Suprapubic skin (tissue), 4 donors: Measurements from ENCODE around the gene ZSCAN4. TPM values are rescaled to one million over a fixed set of nuclear protein-coding genes. Genes with fewer than 3 reads are reported as not detected.
A peak's percentile ranks its signal among the peaks of the same experiment; 100 is the strongest.

ENCODE experiments used
- DNase-seq, 2 donors: peaks; one replicate each; pipeline ENCODE4 v3.0.0-alpha.2; 2019; ENCODE audit warnings: low spot score in 2 of 2
- H3K27ac ChIP-seq: fragments of 200-600 bp; sonication (generic); one replicate; pipeline ENCODE4 v1.5.1; 2019
- H3K27me3 ChIP-seq: fragments of 200-600 bp; sonication (generic); one replicate; pipeline ENCODE4 v1.5.1; 2019
- H3K36me3 ChIP-seq: fragments of 200-600 bp; sonication (generic); one replicate; pipeline ENCODE4 v1.5.1; 2019
- H3K4me1 ChIP-seq: fragments of 200-600 bp; sonication (generic); one replicate; pipeline ENCODE4 v1.5.1; 2019
- H3K4me3 ChIP-seq: fragments of 200-600 bp; sonication (generic); one replicate; pipeline ENCODE4 v1.5.1; 2019; ENCODE audit warnings: mild to moderate bottlenecking
- H3K9me3 ChIP-seq: fragments of 200-600 bp; sonication (generic); one replicate; pipeline ENCODE4 v1.5.1; 2019
- EP300 ChIP-seq: sonication (generic); formaldehyde crosslinking; IDR thresholded peaks from one replicate; pipeline ENCODE4 v1.6.1; 2017; ENCODE audit warnings: antibody characterized with exemption
- POLR2A ChIP-seq, 2 donors: fragments of 450-650 bp; IDR thresholded peaks; one replicate each; pipeline ENCODE4 v1.6.1; 2017; ENCODE audit warnings: antibody characterized with exemption in 2 of 2, mild to moderate bottlenecking in 2 of 2, moderate library complexity in 2 of 2
- POLR2AphosphoS5 ChIP-seq, 3 donors: sonication (generic); formaldehyde crosslinking; IDR thresholded peaks; one replicate each; pipeline ENCODE4 v1.6.1; 2017; ENCODE audit warnings: antibody characterized with exemption in 3 of 3
- WGBS: methylation state at CpG from one replicate; pipeline ENCODE4 v1.1.5; 2018; 5-methylcytosine and 5-hydroxymethylcytosine counted together
- total RNA-seq, 4 donors: library from RNA; depleted of rRNA; stranded (reverse); fragments of >200 nt; gene quantifications; one replicate each; pipeline ENCODE4 v1.1.0, GENCODE V29; 2016
- TF ChIP-seq, protein P1 (sequence below), 2 donors: fragments of 200-600 bp in 1 of 2; fragments of 450-650 bp in 1 of 2; sonication (generic) in 1 of 2; IDR thresholded peaks; one replicate each; pipeline ENCODE4 v1.5.1; 2016 to 2019; ENCODE audit warnings: antibody characterized with exemption in 2 of 2, mild to moderate bottlenecking in 1 of 2, moderate library complexity in 1 of 2

The ZSCAN4 gene
- total RNA-seq, 4 donors from 2014 or later = 2.3 to 3.9 TPM; not detected in 2

DNA sequence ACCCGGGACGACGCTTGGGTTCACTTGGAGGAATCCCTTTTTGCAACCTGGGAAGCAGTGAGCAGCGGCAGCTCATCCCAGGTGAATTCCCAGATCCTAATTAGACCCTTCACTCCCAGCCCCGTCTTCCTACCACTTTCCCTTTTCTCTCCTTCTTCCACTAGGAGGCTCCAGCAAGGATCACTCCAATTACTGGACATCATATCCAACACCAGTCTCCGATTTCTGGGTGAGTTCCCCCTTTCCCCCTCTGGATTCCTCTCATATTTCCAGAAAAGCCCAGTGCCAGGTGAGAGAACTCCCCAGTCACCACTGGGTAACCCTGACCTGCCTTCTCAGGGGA lies 17.1 kb upstream of the ZSCAN4 start:
- TF ChIP-seq EP300 (no peak), POLR2A (IDR thresholded peaks at IDR 0.05) (no peak)
- TF ChIP-seq, protein P1, sequence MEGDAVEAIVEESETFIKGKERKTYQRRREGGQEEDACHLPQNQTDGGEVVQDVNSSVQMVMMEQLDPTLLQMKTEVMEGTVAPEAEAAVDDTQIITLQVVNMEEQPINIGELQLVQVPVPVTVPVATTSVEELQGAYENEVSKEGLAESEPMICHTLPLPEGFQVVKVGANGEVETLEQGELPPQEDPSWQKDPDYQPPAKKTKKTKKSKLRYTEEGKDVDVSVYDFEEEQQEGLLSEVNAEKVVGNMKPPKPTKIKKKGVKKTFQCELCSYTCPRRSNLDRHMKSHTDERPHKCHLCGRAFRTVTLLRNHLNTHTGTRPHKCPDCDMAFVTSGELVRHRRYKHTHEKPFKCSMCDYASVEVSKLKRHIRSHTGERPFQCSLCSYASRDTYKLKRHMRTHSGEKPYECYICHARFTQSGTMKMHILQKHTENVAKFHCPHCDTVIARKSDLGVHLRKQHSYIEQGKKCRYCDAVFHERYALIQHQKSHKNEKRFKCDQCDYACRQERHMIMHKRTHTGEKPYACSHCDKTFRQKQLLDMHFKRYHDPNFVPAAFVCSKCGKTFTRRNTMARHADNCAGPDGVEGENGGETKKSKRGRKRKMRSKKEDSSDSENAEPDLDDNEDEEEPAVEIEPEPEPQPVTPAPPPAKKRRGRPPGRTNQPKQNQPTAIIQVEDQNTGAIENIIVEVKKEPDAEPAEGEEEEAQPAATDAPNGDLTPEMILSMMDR (IDR thresholded peaks at IDR 0.05) = no peak
- Histone ChIP-seq H3K9me3 (peaks cover 4% of the 10 kb centered on the region), H3K36me3 (no peaks in the 10 kb centered on the region), H3K4me1 (peaks cover 3% of the 10 kb centered on the region), H3K27me3 (no peaks in the 10 kb centered on the region), H3K27ac (no peak overlapping the region), H3K4me3 (no peak overlapping the region)
- DNase-seq = no peak
- WGBS = 47% methylated on average over 6 of the region's 6 CpGs

DNA sequence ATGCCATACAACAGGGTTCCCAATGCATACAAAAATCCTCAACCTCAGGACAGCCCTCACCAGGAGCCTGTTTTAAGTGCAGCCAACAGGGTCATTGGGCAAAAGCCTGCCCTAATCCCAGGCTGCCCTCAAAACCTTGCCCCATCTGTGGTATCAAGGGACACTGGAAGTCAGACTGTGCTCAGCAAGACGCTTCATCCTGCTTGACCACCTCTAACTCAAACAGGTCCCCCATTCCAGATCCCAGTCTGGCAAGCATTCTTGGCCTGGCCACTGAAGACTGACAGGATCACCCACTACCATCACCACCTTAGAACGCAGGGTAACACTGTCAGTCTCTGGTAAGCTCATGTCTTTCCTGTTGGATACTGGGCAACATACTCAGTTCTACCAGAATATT lies 15.0 kb upstream of the ZSCAN4 start:
- Histone ChIP-seq H3K27ac (no peak overlapping the region), H3K4me1 (peaks cover 3% of the 10 kb centered on the region), H3K36me3 (no peaks in the 10 kb centered on the region), H3K9me3 (peaks cover 4% of the 10 kb centered on the region), H3K27me3 (no peaks in the 10 kb centered on the region), H3K4me3 (no peak overlapping the region)
- DNase-seq = no peak
- TF ChIP-seq, protein P1 (IDR thresholded peaks at IDR 0.05) = no peak
- no peak for TF ChIP-seq EP300
- WGBS = 86% methylated on average over 2 of the region's 2 CpGs

DNA sequence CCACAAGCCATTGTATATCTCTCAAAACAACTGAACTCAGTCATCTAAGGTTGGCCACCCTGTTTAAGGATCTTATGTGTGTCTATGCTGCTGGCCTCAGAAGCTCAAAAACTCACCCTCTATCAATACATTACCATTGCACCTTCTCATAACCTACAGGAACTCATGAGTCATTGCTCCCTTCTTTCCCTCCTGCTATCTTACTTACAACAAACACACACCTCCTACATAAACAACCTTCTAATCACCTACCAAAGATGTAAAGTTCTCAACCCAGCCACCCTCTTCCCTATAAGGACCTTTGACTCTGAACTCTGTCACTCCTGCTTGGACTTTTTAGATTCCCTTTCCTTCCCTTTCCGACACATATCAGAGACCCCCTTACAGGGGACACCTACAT lies 13.3 kb upstream of the ZSCAN4 start:
- Histone ChIP-seq H3K27ac (no peak overlapping the region), H3K36me3 (no peaks in the 10 kb centered on the region), H3K4me1 (peaks cover 3% of the 10 kb centered on the region), H3K9me3 (peaks cover 4% of the 10 kb centered on the region), H3K27me3 (no peaks in the 10 kb centered on the region), H3K4me3 (no peak overlapping the region)
- TF ChIP-seq, protein P1 (IDR thresholded peaks at IDR 0.05) = no peak
- TF ChIP-seq POLR2AphosphoS5 (IDR thresholded peaks at IDR 0.05) = no peak
- no peak for TF ChIP-seq EP300
- no peak for TF ChIP-seq POLR2A (IDR thresholded peaks at IDR 0.05)
- 93% methylated on average over 1 of the region's 1 CpG for WGBS
- no peak for DNase-seq

DNA sequence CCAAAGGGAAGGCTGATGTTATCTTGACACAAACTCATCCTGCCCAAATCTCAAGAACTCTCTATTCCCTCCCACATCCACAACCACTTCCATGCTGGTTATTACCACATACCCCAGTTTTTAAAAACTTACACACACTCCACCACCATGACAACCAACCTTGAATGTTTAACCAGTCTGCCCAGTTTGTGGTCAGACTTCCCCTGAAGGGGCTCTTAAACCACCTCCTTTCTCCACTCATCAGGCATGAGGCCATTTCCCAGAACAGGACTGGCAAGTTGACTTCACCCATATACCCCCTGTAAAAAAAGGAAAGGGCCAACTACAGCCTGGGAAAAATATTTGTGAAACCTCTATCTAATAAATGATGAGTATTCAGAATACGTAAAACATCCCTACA lies 12.4 kb upstream of the ZSCAN4 start:
- peaks cover 4% of the 10 kb centered on the region for H3K9me3 ChIP-seq
- no peaks in the 10 kb centered on the region for H3K27me3 ChIP-seq
- no peak overlapping the region for H3K27ac ChIP-seq
- WGBS = 80% methylated on average over 1 of the region's 1 CpG
- no peak for DNase-seq
- no peaks in the 10 kb centered on the region for H3K4me1 ChIP-seq
- H3K4me3 ChIP-seq = no peak overlapping the region
- no peaks in the 10 kb centered on the region for H3K36me3 ChIP-seq
- no peak for TF ChIP-seq POLR2AphosphoS5 (IDR thresholded peaks at IDR 0.05)

DNA sequence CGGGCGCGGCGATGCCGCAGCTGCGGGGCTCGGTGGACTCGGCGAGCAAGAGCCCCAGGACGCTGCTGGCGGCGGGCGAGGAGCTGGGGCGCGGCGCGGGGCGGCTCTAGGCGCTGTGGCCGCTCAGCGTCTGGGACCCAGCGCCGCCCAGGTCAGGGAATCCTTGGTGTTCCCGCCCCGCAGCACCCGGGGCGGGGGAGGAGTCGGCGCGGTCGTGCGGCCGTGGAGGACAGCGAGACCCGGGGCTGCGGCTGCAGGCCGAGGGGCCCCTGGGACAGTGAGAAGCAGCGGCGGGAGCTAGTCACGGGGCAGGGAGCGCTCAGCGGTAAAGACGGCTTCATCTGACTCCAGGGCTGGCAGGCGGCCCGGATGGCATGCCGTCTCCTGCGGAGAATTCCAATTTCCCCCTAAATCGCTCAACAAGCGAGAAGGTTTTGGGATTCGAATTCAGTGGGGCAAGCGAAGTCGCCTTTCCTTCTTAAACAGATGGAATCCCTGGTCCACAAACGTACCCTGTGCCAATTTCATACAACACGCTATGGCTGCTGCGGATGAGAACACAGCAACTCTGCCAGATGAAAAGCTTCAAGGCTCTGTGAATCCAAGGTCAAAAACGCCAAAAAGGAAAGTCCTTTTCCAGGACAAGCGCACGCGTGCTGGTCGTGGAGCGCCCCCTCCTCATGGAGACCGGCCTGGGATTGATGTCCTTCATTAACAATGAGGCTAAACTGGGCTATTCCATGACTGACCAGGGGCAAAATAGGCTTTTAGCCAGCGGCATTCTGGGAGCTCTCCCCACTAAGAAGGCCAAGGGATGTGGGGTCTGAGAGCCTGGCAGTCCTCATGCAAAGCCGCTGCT lies 4.2 kb upstream of the ZSCAN4 start:
- H3K27me3 ChIP-seq = peaks cover 13% of the 10 kb centered on the region
- no peak for DNase-seq
- TF ChIP-seq POLR2AphosphoS5 (IDR thresholded peaks at IDR 0.05) = no peak
- no peak for TF ChIP-seq EP300
- no peak for TF ChIP-seq POLR2A (IDR thresholded peaks at IDR 0.05)
- TF ChIP-seq, protein P1 (IDR thresholded peaks at IDR 0.05) = no peak
- H3K27ac ChIP-seq = no peak overlapping the region
- H3K9me3 ChIP-seq = no peaks in the 10 kb centered on the region
- no peaks in the 10 kb centered on the region for H3K36me3 ChIP-seq
- H3K4me3 ChIP-seq = peak overlapping the region; percentile 55
- WGBS = 6% methylated on average over 18 of the region's 64 CpGs
- no peaks in the 10 kb centered on the region for H3K4me1 ChIP-seq
